Activated gamma-delta T cell treated with Interleukin-2 at 50 U/mL for 16 hours (primary cell): ENCODE data around the gene SAMD13.
"Not testable (repeated sequence)": the region's sequence is repeated elsewhere in the genome, so short reads cannot be mapped to it uniquely, and the experiment has no call there.

Source experiments
- DNase-seq: peaks from one replicate; pipeline ENCODE4 v3.0.0-alpha.2; 2020

The SAMD13 gene

GRCh38 chr1:84287389-84287788 lies 14.1 kb upstream of the SAMD13 start:
- DNase-seq, result not testable (repeated sequence)

- no peak for DNase-seq
Measured at GRCh38 chr1:84289169-84289785, 12.2 kb upstream of the SAMD13 start.

GRCh38 chr1:84291882-84292655 lies 9.4 kb upstream of the SAMD13 start:
- no peak for DNase-seq

- DNase-seq, result no peak
Measured at GRCh38 chr1:84293766-84294165, 7.7 kb upstream of the SAMD13 start.

- DNase-seq, result no peak
Measured at GRCh38 chr1:84294751-84295150, 6.8 kb upstream of the SAMD13 start.

GRCh38 chr1:84297546-84298244 lies 3.8 kb upstream of the SAMD13 start:
- DNase-seq, result no peak

- DNase-seq, result peak; percentile 20
Measured at GRCh38 chr1:84298328-84298683, 3.2 kb upstream of the SAMD13 start.

GRCh38 chr1:84298684-84299535 lies 2.6 kb upstream of the SAMD13 start:
- peak; percentile 7 for DNase-seq

GRCh38 chr1:84299536-84300170 lies 1.9 kb upstream of the SAMD13 start:
- DNase-seq, result no peak

- no peak for DNase-seq
Measured at GRCh38 chr1:84300501-84300900, 1.0 kb upstream of the SAMD13 start.

- DNase-seq, result no peak
Measured at GRCh38 chr1:84301785-84302385, 377 bp downstream of the SAMD13 start.

GRCh38 chr1:84303314-84303830 lies 1.9 kb downstream of the SAMD13 start:
- no peak for DNase-seq

GRCh38 chr1:84307398-84307797 lies 5.9 kb downstream of the SAMD13 start:
- DNase-seq, result no peak

GRCh38 chr1:84311296-84311695 lies 9.8 kb downstream of the SAMD13 start:
- DNase-seq, result no peak

GRCh38 chr1:84319662-84320061 lies 18.2 kb downstream of the SAMD13 start:
- no peak for DNase-seq

- DNase-seq, result no peak
Measured at GRCh38 chr1:84327830-84328229, 26.3 kb downstream of the SAMD13 start.

GRCh38 chr1:84330125-84330984 lies 28.8 kb downstream of the SAMD13 start:
- DNase-seq, result no peak

GRCh38 chr1:84339503-84339902 lies 38.0 kb downstream of the SAMD13 start:
- DNase-seq, result no peak

- DNase-seq, result no peak
Measured at GRCh38 chr1:84344286-84344685, 42.8 kb downstream of the SAMD13 start.

- no peak for DNase-seq
Measured at GRCh38 chr1:84345220-84345619, 43.7 kb downstream of the SAMD13 start.
